ENCODE results near the gene USP47. TPM values are rescaled to one million over a fixed set of nuclear protein-coding genes. Genes with fewer than 3 reads are reported as not detected.

Gene USP47
- total and polyA plus RNA-seq, 2 of the 13 experiments (the other 11 are each of a cell fraction or from before 2014, with no cell fraction given): 12.2 to 52.7 TPM

DNA sequence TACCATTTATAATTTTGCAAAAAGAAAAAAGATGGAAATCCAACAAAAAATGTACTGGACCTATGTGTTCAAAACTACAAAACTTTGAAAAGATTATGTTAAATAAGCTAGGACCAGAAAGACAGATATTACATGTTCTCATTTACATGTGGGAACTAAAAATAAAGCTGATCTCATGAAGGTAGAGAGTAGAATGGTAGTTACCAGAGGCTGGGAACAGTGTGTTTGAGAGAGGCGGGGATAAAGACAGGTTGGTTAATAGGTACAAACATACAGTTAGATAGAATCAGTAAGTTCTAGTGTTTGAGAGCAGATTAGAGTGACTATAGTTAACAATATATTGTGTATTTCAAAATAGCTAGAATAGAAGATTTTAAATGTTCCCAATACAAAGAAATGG is 71.6 kb downstream of the USP47 start (continued):
- TF ChIP-seq ZBTB43 (CRISPR knock-in tag; conservative IDR thresholded peaks at IDR 0.05): no peak
- no peak for TF ChIP-seq SRSF4 (IDR thresholded peaks at IDR 0.05; ENCODE audit: low read depth, low read length, poor library complexity, severe bottlenecking)
- TF ChIP-seq SAFB2 (CRISPR knock-in tag; IDR thresholded peaks at IDR 0.05; ENCODE audit: borderline replicate concordance, low read depth): no peak
- TF ChIP-seq ZNF749 (CRISPR knock-in tag; IDR thresholded peaks at IDR 0.05; ENCODE audit: borderline replicate concordance): no peak
- no peak for TF ChIP-seq NBN (conservative IDR thresholded peaks at IDR 0.05)
- no peak for TF ChIP-seq ZNF772 (CRISPR knock-in tag; IDR thresholded peaks at IDR 0.05)
- TF ChIP-seq AHR (CRISPR knock-in tag; IDR thresholded peaks at IDR 0.05): no peak
- no peak for TF ChIP-seq SETDB1 (CRISPR knock-in tag; IDR thresholded peaks at IDR 0.05; ENCODE audit: borderline replicate concordance)
- no peak for TF ChIP-seq ZNF503 (CRISPR knock-in tag; IDR thresholded peaks at IDR 0.05)
- no peak for TF ChIP-seq ZNF329 (CRISPR knock-in tag; IDR thresholded peaks at IDR 0.05; ENCODE audit: low read depth)

GRCh38 chr11:11915625-11916024 is 73.9 kb downstream of the USP47 start:
- CTCF ChIA-PET (ENCODE audit: low intra/inter-chr PET ratio, low total read pairs): no interaction called here
- intact Hi-C loops (cut with micrococcal nuclease; ENCODE audit: unreplicated experiment): no loop called here
- Histone ChIP-seq H2AFZ (ENCODE audit: low read length) (no peak overlapping the region), H3K27me3 (ENCODE audit: control insufficient read depth in 1 of 2, insufficient read depth in 2 of 2, low read length in 2 of 2) (no peaks in the 10 kb centered on the region), H3K36me3 (replicated peaks in 1 of 2; ENCODE audit: control insufficient read depth in 1 of 2, insufficient read depth in 2 of 2, low read length in 2 of 2) (no peaks in the 10 kb centered on the region), H3K4me2 (ENCODE audit: low read depth, low read length) (no peak overlapping the region), H4K20me1 (ENCODE audit: insufficient read depth, low read length) (no peaks in the 10 kb centered on the region), H3K9me3 (ENCODE audit: low read length) (no peaks in the 10 kb centered on the region), H3K9ac (ENCODE audit: insufficient read depth, low read depth, low read length) (no peak overlapping the region), H3K27ac (ENCODE audit: extremely low read length, insufficient read depth, low read length) (no peak overlapping the region), H3K4me1 (ENCODE audit: insufficient read depth, low read length) (no peaks in the 10 kb centered on the region), H3K4me3 (replicated peaks in 1 of 3; ENCODE audit: insufficient read depth in 1 of 3, low read depth in 2 of 3, low read length in 3 of 3) (no peak overlapping the region), H3K79me2 (ENCODE audit: insufficient read depth, low read length) (no peaks in the 10 kb centered on the region)
- 94% methylated on average over 2 of the region's 2 CpGs for WGBS (ENCODE audit: low lambda C conversion rate)
- ATAC-seq (no peak), DNase-seq (ENCODE audit: low spot score) (no peak), FAIRE-seq (no peak)
- POLR2A ChIA-PET: no interaction called here
- TF ChIP-seq MAFK (conservative IDR thresholded peaks at IDR 0.05 in 1 of 2, IDR thresholded peaks at IDR 0.05 in 1 of 2; ENCODE audit: low read length in 2 of 2) (peak; percentile 24 to 53; a peak in 3 of 4 replicates), XBP1 (CRISPR knock-in tag; IDR thresholded peaks at IDR 0.05) (no peak)
- BruUV-seq (replicated peaks): no TSS peak
- in situ Hi-C loops (cut with HindIII; ENCODE audit: extremely low pct_ligation_motif_present, low pct_unique_long_range_greater_than_20kb): no loop called here
